ENCODE data around the gene DOCK6. TPM values are rescaled to one million over a fixed set of nuclear protein-coding genes. Genes with fewer than 3 reads are reported as not detected.

Gene DOCK6
- total RNA-seq, 2 donors from 2014 or later = 30.5 to 49.3 TPM

DNA sequence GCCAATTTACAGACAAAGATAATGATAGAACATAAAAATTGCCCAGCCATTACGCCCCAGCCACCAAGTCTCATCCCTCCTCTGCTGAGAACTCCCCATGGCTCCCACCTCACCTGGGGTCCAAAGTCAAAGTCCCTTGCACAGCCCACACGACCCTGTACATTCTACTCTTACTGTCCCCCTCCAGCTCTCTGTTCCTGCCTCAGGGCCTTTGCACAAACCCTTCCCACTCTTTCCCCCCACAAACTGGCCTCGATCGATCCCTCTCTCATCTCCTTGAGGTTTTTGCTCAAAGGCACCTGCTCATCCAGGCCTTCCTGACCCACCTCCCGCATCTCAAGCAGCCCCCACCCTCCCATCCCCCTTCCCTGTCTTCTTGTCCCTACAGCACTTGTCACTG is 1.3 kb downstream of the DOCK6 start:
- ATAC-seq (ENCODE audit: insufficient number of reproducible peaks, low FRiP score, low read depth) (no peak), DNase-seq (ENCODE audit: low spot score) (no peak)
- no peaks in the 10 kb centered on the region for H3K9me3 ChIP-seq
- TF ChIP-seq, protein P1, sequence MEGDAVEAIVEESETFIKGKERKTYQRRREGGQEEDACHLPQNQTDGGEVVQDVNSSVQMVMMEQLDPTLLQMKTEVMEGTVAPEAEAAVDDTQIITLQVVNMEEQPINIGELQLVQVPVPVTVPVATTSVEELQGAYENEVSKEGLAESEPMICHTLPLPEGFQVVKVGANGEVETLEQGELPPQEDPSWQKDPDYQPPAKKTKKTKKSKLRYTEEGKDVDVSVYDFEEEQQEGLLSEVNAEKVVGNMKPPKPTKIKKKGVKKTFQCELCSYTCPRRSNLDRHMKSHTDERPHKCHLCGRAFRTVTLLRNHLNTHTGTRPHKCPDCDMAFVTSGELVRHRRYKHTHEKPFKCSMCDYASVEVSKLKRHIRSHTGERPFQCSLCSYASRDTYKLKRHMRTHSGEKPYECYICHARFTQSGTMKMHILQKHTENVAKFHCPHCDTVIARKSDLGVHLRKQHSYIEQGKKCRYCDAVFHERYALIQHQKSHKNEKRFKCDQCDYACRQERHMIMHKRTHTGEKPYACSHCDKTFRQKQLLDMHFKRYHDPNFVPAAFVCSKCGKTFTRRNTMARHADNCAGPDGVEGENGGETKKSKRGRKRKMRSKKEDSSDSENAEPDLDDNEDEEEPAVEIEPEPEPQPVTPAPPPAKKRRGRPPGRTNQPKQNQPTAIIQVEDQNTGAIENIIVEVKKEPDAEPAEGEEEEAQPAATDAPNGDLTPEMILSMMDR (IDR thresholded peaks at IDR 0.05) = no peak
- H3K36me3 ChIP-seq = no peaks in the 10 kb centered on the region
- no peaks in the 10 kb centered on the region for H3K27me3 ChIP-seq (replicated peaks; ENCODE audit: insufficient read depth)
- peak overlapping the region; percentile 99 for H3K4me3 ChIP-seq
- H3K4me1 ChIP-seq (ENCODE audit: control insufficient read depth in 1 of 2, low read depth in 2 of 2) = peaks cover 2 to 11% of the 10 kb centered on the region in 2 donors
- H3K27ac ChIP-seq = no peak overlapping the region

DNA sequence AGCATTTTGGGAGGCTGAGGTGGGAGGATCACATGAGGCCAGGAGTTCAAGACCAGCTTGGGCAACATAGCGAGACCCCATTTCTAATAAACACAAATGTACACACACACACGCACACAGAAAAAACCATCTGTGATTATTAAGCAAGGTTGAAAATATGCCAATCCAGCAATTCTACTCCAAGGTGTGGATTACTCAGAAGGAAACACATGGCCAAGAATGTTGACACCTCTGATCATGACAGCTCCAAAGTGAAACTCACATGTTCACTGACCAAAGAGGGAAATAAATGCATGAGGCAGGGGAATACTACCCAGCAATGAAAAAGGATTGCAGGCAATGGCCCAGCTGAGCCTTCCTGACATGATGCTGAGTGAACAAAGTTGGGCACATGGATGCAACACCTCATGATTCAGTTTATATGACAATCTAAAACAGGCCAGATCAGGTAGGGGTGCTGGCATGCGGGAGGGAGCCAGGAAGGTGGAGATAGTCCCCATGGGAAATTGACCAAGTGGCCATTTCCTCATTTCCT is 4.4 kb downstream of the DOCK6 start:
- H3K9me3 ChIP-seq = no peaks in the 10 kb centered on the region
- ATAC-seq (ENCODE audit: insufficient number of reproducible peaks, low FRiP score, low read depth) (no peak), DNase-seq (ENCODE audit: low spot score) (no peak)
- H3K4me3 ChIP-seq = no peak overlapping the region
- TF ChIP-seq, protein P1 (IDR thresholded peaks at IDR 0.05) = no peak
- H3K36me3 ChIP-seq = no peaks in the 10 kb centered on the region
- H3K27ac ChIP-seq = no peak overlapping the region
- H3K4me1 ChIP-seq (ENCODE audit: control insufficient read depth in 1 of 2, low read depth in 2 of 2) = peaks cover 2 to 11% of the 10 kb centered on the region in 2 donors
- no peaks in the 10 kb centered on the region for H3K27me3 ChIP-seq (replicated peaks; ENCODE audit: insufficient read depth)

DNA sequence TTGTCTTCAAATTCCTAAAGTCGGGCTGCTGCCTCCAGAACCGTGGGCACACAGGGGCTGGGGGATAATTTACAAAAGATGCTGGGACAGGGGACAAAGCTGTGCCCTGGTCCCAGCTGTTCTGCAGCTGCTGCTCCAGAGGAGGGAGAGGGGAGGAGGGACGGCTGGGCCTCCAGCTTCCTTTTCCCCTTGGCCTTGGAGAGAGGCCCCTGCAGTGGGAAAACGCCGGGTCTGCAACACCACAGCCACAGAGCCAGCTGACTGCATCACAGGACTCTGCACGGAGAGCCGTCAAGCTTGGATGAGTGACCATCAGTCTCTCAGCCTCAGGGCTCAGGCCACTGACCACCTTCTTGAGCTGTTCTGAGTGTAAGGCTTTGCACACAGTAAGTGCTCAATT is 6.1 kb downstream of the DOCK6 start:
- TF ChIP-seq, protein P1 (IDR thresholded peaks at IDR 0.05) = no peak
- DNase-seq (ENCODE audit: low spot score) (no peak), ATAC-seq (ENCODE audit: insufficient number of reproducible peaks, low FRiP score, low read depth) (no peak)
- H3K4me1 ChIP-seq (ENCODE audit: control insufficient read depth in 1 of 2, low read depth in 2 of 2) = no peaks in the 10 kb centered on the region
- no peaks in the 10 kb centered on the region for H3K9me3 ChIP-seq
- H3K27me3 ChIP-seq (replicated peaks; ENCODE audit: insufficient read depth) = no peaks in the 10 kb centered on the region
- H3K36me3 ChIP-seq = peaks cover 8% of the 10 kb centered on the region
- H3K4me3 ChIP-seq = no peak overlapping the region
- no peak overlapping the region for H3K27ac ChIP-seq

DNA sequence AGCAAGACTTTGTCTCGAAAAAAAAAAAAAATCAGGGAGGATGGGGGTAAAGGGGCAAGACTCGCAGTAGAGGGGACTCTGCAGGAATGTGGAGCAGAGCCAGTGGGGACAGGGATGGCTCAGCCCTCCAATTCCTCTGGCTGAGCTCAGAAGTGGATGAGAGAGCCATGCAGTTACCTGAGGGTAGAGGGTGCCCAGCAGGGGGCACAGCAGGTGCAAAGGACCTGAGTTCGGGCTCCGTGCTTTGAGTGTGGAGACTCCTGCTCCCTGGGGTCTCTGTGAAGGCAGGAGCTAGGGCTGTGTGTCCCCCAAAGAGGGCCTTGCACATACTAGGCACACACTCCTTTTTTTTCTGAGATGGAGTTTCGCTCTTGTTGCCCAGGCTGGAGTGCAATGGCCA is 7.7 kb downstream of the DOCK6 start:
- TF ChIP-seq, protein P1 (IDR thresholded peaks at IDR 0.05) = no peak
- DNase-seq (ENCODE audit: low spot score) (no peak), ATAC-seq (ENCODE audit: insufficient number of reproducible peaks, low FRiP score, low read depth) (no peak)
- no peaks in the 10 kb centered on the region for H3K27me3 ChIP-seq (replicated peaks; ENCODE audit: insufficient read depth)
- no peaks in the 10 kb centered on the region for H3K4me1 ChIP-seq (ENCODE audit: control insufficient read depth in 1 of 2, low read depth in 2 of 2)
- H3K36me3 ChIP-seq = peaks cover 11% of the 10 kb centered on the region
- H3K27ac ChIP-seq = no peak overlapping the region
- no peaks in the 10 kb centered on the region for H3K9me3 ChIP-seq
- H3K4me3 ChIP-seq = no peak overlapping the region

DNA sequence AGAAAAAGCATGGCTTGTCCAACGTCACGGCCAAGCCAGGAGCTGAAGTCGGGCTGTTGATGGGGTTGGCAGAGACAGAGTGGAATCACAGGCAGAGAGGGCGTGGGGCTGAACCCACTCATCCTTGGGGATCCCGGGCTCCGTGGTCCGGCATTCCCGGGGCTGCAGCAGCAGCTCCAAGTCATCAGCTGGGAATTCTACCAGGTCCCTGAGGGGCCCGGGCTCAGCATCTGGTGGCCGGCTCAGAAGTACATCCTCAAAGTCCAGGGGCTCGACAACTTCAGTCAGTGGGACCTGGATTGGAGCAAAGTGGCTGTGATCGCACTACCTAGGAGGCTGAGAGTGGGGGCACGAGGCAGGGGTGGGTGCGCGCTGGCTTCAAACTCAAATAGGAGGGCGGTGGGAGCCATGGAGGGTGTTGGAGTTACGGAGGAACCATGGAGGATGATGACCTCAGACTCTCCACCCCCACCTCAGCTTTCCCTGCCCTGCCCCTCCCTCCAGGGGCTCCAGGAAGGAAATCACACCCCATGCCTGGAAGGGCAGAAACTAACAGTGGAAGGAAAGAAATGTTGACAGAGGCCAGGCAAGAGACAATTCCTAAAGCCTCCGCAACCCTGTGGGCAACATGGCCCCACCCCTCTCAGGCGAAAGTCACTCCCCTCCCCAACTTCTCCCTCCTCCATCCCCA is 9.5 kb downstream of the DOCK6 start:
- Histone ChIP-seq H3K27ac (no peak overlapping the region), H3K4me1 (ENCODE audit: control insufficient read depth in 1 of 2, low read depth in 2 of 2) (peaks cover 0 to 1% of the 10 kb centered on the region in 2 donors), H3K9me3 (no peaks in the 10 kb centered on the region), H3K27me3 (replicated peaks; ENCODE audit: insufficient read depth) (no peaks in the 10 kb centered on the region), H3K4me3 (no peak overlapping the region), H3K36me3 (peaks cover 11% of the 10 kb centered on the region)
- ATAC-seq (ENCODE audit: insufficient number of reproducible peaks, low FRiP score, low read depth) (no peak), DNase-seq (ENCODE audit: low spot score) (no peak)
- TF ChIP-seq, protein P1 (IDR thresholded peaks at IDR 0.05) = no peak

Measured in thoracic aorta (tissue), 2 donors.